ENCODE data around the gene GARRE1. TPM values are rescaled to one million over a fixed set of nuclear protein-coding genes. Genes with fewer than 3 reads are reported as not detected.

Gene GARRE1
- total and polyA plus RNA-seq, 4 donors = 4.0 to 13.7 (median 9.0) TPM

DNA sequence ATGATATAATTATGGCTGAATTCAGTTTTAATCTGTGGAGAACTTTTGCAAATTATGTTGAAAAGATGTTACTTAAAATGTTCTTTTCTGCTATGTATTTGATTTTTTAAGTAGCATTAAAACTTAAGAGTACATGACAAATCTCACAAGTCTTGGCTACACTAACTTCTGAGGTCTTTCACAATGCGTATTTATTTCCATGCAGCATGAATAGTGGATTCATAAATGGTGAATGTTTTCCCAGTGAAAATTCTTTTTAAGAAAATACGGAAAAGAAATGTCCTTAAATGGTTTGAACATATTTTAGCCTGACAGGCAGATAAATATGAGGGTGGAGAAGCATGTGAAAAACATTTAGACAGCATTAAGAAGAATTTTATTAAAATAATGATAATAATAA, 30.2 kb downstream of the GARRE1 start:
- TF ChIP-seq EGR1 (IDR thresholded peaks at IDR 0.05; ENCODE audit: low read depth in 2 of 2) = no peak
- TF ChIP-seq RXRA (IDR thresholded peaks at IDR 0.05) = no peak
- TF ChIP-seq HNF4G (IDR thresholded peaks at IDR 0.05) = no peak
- TF ChIP-seq, protein P1, sequence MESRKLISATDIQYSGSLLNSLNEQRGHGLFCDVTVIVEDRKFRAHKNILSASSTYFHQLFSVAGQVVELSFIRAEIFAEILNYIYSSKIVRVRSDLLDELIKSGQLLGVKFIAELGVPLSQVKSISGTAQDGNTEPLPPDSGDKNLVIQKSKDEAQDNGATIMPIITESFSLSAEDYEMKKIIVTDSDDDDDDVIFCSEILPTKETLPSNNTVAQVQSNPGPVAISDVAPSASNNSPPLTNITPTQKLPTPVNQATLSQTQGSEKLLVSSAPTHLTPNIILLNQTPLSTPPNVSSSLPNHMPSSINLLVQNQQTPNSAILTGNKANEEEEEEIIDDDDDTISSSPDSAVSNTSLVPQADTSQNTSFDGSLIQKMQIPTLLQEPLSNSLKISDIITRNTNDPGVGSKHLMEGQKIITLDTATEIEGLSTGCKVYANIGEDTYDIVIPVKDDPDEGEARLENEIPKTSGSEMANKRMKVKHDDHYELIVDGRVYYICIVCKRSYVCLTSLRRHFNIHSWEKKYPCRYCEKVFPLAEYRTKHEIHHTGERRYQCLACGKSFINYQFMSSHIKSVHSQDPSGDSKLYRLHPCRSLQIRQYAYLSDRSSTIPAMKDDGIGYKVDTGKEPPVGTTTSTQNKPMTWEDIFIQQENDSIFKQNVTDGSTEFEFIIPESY (IDR thresholded peaks at IDR 0.05) = no peak
- no peak for TF ChIP-seq HNF4A (conservative IDR thresholded peaks at IDR 0.05)
- TF ChIP-seq, protein P2, sequence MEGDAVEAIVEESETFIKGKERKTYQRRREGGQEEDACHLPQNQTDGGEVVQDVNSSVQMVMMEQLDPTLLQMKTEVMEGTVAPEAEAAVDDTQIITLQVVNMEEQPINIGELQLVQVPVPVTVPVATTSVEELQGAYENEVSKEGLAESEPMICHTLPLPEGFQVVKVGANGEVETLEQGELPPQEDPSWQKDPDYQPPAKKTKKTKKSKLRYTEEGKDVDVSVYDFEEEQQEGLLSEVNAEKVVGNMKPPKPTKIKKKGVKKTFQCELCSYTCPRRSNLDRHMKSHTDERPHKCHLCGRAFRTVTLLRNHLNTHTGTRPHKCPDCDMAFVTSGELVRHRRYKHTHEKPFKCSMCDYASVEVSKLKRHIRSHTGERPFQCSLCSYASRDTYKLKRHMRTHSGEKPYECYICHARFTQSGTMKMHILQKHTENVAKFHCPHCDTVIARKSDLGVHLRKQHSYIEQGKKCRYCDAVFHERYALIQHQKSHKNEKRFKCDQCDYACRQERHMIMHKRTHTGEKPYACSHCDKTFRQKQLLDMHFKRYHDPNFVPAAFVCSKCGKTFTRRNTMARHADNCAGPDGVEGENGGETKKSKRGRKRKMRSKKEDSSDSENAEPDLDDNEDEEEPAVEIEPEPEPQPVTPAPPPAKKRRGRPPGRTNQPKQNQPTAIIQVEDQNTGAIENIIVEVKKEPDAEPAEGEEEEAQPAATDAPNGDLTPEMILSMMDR (IDR thresholded peaks at IDR 0.05; ENCODE audit: low read depth, low read length, missing input control) = no peak
- 90% methylated on average over 2 of the region's 2 CpGs for WGBS
- H3K4me1 ChIP-seq (ENCODE audit: control insufficient read depth in 4 of 4, insufficient read depth in 4 of 4, low read length in 3 of 4) = peaks cover 0 to 4% (median 0%) of the 10 kb centered on the region in 4 donors
- no peak overlapping the region for H3K27ac ChIP-seq (ENCODE audit: low read depth in 1 of 2, low read length in 2 of 2)
- H3K9ac ChIP-seq (ENCODE audit: low read depth in 1 of 2, low read length in 2 of 2) = no peak overlapping the region
- DNase-seq (ENCODE audit: low spot score) = no peak
- H3K27me3 ChIP-seq (ENCODE audit: control insufficient read depth in 4 of 4, insufficient read depth in 4 of 4, low read length in 3 of 4) = no peaks in the 10 kb centered on the region
- H3K36me3 ChIP-seq (ENCODE audit: control insufficient read depth in 4 of 4, insufficient read depth in 3 of 4, low read depth in 1 of 4, low read length in 3 of 4) = peaks cover 0 to 1% (median 0%) of the 10 kb centered on the region in 4 donors
- H3K9me3 ChIP-seq (ENCODE audit: control insufficient read depth in 4 of 4, low read length in 3 of 4) = no peaks in the 10 kb centered on the region
- no peak overlapping the region for H3K4me3 ChIP-seq (ENCODE audit: low read depth in 1 of 3, low read length in 3 of 3)

DNA sequence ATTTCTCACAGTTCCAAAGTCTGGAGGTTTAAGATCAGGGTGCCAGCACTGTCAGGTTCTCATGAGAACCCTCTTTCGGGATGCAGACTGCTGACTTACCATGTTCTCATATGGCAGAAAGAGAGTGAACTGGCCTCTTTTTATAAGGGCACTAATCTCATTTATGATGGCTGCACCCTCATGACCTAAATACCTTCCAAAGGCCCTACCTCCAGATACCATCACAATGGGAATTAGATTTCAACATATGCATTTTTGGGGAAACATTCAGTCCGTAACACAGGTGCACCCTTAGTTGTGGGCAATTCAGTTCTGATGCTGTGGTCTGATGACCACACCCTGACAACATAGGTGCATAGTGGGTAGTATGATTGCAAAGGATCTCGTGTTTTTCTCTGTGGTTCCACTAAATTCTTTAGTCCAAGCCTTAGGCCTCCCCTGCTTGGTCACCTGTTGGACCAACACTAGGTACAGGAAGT, 33.3 kb downstream of the GARRE1 start:
- TF ChIP-seq RXRA (IDR thresholded peaks at IDR 0.05) (no peak), YY1 (IDR thresholded peaks at IDR 0.05) (no peak), NR2F2 (IDR thresholded peaks at IDR 0.05) (no peak), SP1 (IDR thresholded peaks at IDR 0.05) (no peak), HNF4G (IDR thresholded peaks at IDR 0.05) (no peak), HNF4A (conservative IDR thresholded peaks at IDR 0.05) (no peak), TAF1 (conservative IDR thresholded peaks at IDR 0.05) (no peak), EGR1 (IDR thresholded peaks at IDR 0.05; ENCODE audit: low read depth in 2 of 2) (no peak), JUND (IDR thresholded peaks at IDR 0.05) (no peak), FOXA1 (IDR thresholded peaks at IDR 0.05) (no peak), FOXA2 (IDR thresholded peaks at IDR 0.05) (no peak)
- TF ChIP-seq, protein P2 (IDR thresholded peaks at IDR 0.05; ENCODE audit: low read depth, low read length, missing input control) = no peak
- TF ChIP-seq, protein P3, sequence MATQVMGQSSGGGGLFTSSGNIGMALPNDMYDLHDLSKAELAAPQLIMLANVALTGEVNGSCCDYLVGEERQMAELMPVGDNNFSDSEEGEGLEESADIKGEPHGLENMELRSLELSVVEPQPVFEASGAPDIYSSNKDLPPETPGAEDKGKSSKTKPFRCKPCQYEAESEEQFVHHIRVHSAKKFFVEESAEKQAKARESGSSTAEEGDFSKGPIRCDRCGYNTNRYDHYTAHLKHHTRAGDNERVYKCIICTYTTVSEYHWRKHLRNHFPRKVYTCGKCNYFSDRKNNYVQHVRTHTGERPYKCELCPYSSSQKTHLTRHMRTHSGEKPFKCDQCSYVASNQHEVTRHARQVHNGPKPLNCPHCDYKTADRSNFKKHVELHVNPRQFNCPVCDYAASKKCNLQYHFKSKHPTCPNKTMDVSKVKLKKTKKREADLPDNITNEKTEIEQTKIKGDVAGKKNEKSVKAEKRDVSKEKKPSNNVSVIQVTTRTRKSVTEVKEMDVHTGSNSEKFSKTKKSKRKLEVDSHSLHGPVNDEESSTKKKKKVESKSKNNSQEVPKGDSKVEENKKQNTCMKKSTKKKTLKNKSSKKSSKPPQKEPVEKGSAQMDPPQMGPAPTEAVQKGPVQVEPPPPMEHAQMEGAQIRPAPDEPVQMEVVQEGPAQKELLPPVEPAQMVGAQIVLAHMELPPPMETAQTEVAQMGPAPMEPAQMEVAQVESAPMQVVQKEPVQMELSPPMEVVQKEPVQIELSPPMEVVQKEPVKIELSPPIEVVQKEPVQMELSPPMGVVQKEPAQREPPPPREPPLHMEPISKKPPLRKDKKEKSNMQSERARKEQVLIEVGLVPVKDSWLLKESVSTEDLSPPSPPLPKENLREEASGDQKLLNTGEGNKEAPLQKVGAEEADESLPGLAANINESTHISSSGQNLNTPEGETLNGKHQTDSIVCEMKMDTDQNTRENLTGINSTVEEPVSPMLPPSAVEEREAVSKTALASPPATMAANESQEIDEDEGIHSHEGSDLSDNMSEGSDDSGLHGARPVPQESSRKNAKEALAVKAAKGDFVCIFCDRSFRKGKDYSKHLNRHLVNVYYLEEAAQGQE (IDR thresholded peaks at IDR 0.05) = no peak
- TF ChIP-seq, protein P1 (IDR thresholded peaks at IDR 0.05) = no peak
- TF ChIP-seq, protein P4, sequence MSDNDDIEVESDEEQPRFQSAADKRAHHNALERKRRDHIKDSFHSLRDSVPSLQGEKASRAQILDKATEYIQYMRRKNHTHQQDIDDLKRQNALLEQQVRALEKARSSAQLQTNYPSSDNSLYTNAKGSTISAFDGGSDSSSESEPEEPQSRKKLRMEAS (IDR thresholded peaks at IDR 0.05) = no peak
- Histone ChIP-seq H3K36me3 (ENCODE audit: control insufficient read depth in 4 of 4, insufficient read depth in 3 of 4, low read depth in 1 of 4, low read length in 3 of 4) (no peaks in the 10 kb centered on the region), H3K4me3 (ENCODE audit: low read depth in 1 of 3, low read length in 3 of 3) (no peak overlapping the region), H3K9me3 (ENCODE audit: control insufficient read depth in 4 of 4, low read length in 3 of 4) (no peaks in the 10 kb centered on the region), H3K27ac (ENCODE audit: low read depth in 1 of 2, low read length in 2 of 2) (no peak overlapping the region), H3K27me3 (ENCODE audit: control insufficient read depth in 4 of 4, insufficient read depth in 4 of 4, low read length in 3 of 4) (no peaks in the 10 kb centered on the region), H3K9ac (ENCODE audit: low read depth in 1 of 2, low read length in 2 of 2) (no peak overlapping the region), H3K4me1 (ENCODE audit: control insufficient read depth in 4 of 4, insufficient read depth in 4 of 4, low read length in 3 of 4) (peaks cover 0 to 4% (median 0%) of the 10 kb centered on the region in 4 donors)
- WGBS = 97% methylated on average over 3 of the region's 3 CpGs
- no peak for DNase-seq (ENCODE audit: low spot score)
